ENCODE results near the gene LRRC32. TPM values are rescaled to one million over a fixed set of nuclear protein-coding genes. Genes with fewer than 3 reads are reported as not detected.

The LRRC32 gene
- polyA plus RNA-seq, 2 of the 4 experiments (the other 2 are of a cell fraction) = 0.25 to 0.62 TPM

DNA sequence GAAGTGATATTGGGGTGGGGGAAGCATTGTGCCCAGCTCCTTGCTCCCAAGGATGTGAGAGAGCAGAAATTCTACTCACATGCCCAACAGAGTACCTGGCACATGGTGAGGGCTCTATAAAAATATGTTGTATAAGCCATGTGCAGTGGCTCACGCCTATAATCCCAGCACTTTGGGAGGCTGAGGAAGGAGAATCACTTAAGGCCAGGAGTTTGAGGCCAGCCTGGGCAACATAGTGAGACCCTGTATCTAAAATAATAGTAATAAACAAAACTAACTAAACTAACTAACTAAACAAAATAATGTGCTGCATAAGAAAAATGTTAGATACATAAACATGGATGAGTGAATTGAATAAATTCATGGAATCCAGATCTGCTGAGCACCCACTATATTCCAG is 33.2 kb upstream of the LRRC32 start:
- CTCF ChIA-PET = interaction anchor here (2.0 to 3.8 kb wide), 3 partner anchors 13 to 23 kb away, joined by 8 to 25 read pairs (median 12); no protein-coding TSS in a partner anchor
- peak overlapping the region in 1 of 2 experiments; percentile 58; a peak in 3 of 6 replicates for H3K27ac ChIP-seq
- 0 out of 3 replicates have a peak, but pooled peaks cover 8% of the 10 kb centered on the region for H3K9me3 ChIP-seq
- WGBS (ENCODE audit: missing lambda C conversion rate) = 73% methylated on average over 1 of the region's 1 CpG
- DNase-seq (ENCODE audit: low read depth in 1 of 2, low spot score in 1 of 2) = no peak
- peaks cover 36% of the 10 kb centered on the region for H3K4me1 ChIP-seq
- FAIRE-seq = no peak
- TF ChIP-seq MYC (IDR thresholded peaks at IDR 0.05; ENCODE audit: borderline replicate concordance, low read length) (no peak), KDM1A (IDR thresholded peaks at IDR 0.05; ENCODE audit: low read depth) (no peak), EHF (CRISPR knock-in tag; IDR thresholded peaks at IDR 0.05) (no peak), MAZ (IDR thresholded peaks at IDR 0.05; ENCODE audit: borderline replicate concordance, low read depth, low read length) (no peak), HOXA7 (CRISPR knock-in tag; IDR thresholded peaks at IDR 0.05) (no peak), RAD21 (conservative IDR thresholded peaks at IDR 0.05 in 1 of 2, IDR thresholded peaks at IDR 0.05 in 1 of 2) (no peak), CHD2 (IDR thresholded peaks at IDR 0.05; ENCODE audit: low read length, partially characterized antibody) (no peak), EP300 (IDR thresholded peaks at IDR 0.05) (no peak), GATA3 (IDR thresholded peaks at IDR 0.05; ENCODE audit: borderline replicate concordance) (no peak), POLR2AphosphoS2 (conservative IDR thresholded peaks at IDR 0.05; ENCODE audit: low read length) (no peak), CHD4 (IDR thresholded peaks at IDR 0.05; ENCODE audit: borderline replicate concordance) (no peak), HOXB13 (CRISPR knock-in tag; IDR thresholded peaks at IDR 0.05; ENCODE audit: low read depth) (no peak)
- POLR2A ChIA-PET = no interaction called here
- no peak overlapping the region for H3K4me2 ChIP-seq
- ATAC-seq = no peak
- no peak overlapping the region for H3K4me3 ChIP-seq

DNA sequence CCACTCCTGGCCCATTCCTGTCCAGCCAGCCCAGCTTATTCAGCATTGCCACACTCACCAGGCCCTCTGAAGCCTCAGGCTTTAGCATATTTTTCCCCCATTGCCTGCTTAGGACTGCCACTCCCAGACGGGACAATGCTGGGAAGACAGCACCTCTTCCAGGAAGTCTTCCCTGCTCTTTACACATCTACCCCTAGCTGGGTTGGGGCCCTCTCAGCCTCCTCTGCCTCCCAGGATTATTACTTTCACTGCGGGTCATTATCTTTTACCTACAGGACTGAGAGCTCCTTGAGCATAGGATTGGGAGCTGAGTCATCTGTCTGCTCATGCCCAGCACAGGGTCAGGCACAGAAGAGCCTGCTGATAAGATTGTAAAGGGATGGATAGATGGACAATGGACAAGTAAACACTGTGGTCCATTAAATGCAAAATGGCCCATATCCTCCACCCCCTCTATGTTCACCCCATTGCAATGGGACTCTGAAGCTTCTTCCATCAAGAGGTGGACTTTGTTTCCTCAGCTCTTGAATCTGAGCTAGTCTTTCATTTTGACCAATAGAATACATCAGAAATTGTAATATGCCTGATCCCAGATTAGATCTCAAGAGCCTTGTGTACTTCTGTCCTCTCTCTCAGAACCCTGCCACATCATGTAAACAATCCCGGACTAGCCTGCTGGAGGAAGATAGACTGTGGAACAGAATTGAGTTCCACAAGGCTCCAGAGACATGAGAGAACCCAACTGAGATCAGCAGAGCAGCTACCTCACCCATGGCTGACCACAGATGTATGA is 32.0 kb upstream of the LRRC32 start:
- Histone ChIP-seq H3K27ac (peak overlapping the region; percentile 76 to 89), H3K4me3 (no peak overlapping the region), H3K9me3 (0 out of 3 replicates have a peak, but pooled peaks cover 8% of the 10 kb centered on the region), H3K4me1 (peaks cover 36% of the 10 kb centered on the region), H3K4me2 (peak overlapping the region; percentile 62; the same call in 2 of the 3 replicates)
- WGBS (ENCODE audit: missing lambda C conversion rate) = 75% methylated on average over 3 of the region's 3 CpGs
- DNase-seq (ENCODE audit: low read depth in 1 of 2, low spot score in 1 of 2) = no peak
- ChIA-PET POLR2A (no interaction called here), CTCF (interaction anchor here (1.1 to 3.8 kb wide), 7 partner anchors 9 to 218 kb away, joined by 3 to 25 read pairs (median 5); no protein-coding TSS in a partner anchor)
- ATAC-seq = no peak
- FAIRE-seq = no peak
- TF ChIP-seq NFE2L2 (conservative IDR thresholded peaks at IDR 0.05; ENCODE audit: low read length) = no peak
- TF ChIP-seq NR3C1 (IDR thresholded peaks at IDR 0.05) = no peak
- TF ChIP-seq, protein P1, sequence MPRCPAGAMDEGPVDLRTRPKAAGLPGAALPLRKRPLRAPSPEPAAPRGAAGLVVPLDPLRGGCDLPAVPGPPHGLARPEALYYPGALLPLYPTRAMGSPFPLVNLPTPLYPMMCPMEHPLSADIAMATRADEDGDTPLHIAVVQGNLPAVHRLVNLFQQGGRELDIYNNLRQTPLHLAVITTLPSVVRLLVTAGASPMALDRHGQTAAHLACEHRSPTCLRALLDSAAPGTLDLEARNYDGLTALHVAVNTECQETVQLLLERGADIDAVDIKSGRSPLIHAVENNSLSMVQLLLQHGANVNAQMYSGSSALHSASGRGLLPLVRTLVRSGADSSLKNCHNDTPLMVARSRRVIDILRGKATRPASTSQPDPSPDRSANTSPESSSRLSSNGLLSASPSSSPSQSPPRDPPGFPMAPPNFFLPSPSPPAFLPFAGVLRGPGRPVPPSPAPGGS (IDR thresholded peaks at IDR 0.05) = no peak
- peak; percentile 31 for TF ChIP-seq ZFP36 (IDR thresholded peaks at IDR 0.05; ENCODE audit: borderline replicate concordance, partially characterized antibody)
- no peak for TF ChIP-seq EP300 (IDR thresholded peaks at IDR 0.05)

DNA sequence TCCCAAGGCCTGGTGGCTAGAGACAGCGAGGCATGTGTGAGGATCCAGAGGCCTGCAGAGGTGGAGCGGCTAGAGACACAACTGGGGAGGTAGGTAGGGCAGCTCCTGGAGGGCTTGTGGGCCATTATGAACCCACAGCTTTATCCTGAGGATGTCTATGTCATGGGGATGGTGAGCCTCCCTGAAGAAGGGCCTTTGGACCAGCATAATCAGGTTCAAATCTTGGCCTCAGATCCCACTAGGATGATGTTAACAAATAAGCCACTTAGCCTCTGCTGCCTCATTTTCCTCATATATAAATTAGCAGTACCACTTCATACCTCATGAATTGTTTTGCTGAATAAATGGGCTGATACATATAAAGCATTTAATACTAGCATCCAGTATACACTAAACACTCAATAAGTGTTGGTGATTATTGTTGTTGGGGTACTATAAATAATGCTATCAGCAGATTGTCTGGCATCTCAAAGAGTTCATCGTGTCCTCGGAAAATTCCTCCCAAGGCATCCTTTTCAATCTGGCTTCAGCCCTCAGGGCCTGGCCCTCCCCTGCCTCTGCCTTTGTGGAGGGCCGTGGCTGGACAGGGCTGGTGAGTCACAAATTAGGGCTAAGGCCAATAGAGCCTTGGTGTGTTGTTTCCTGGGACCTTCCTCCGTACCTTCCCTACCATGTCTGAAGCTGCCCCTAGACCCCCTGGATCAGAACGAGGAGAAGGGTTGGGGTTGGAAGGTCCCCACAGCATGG is 30.9 kb upstream of the LRRC32 start:
- DNase-seq (ENCODE audit: low read depth in 1 of 2, low spot score in 1 of 2) = no peak
- ChIA-PET POLR2A (no interaction called here), CTCF (interaction anchor here (1.1 to 3.8 kb wide), 6 partner anchors 10 to 219 kb away, joined by 3 to 25 read pairs (median 4); no protein-coding TSS in a partner anchor)
- WGBS (ENCODE audit: missing lambda C conversion rate) = 58% methylated on average over 7 of the region's 7 CpGs
- Histone ChIP-seq H3K4me1 (peaks cover 36% of the 10 kb centered on the region), H3K4me2 (peak overlapping the region; percentile 62), H3K9me3 (0 out of 3 replicates have a peak, but pooled peaks cover 8% of the 10 kb centered on the region), H3K4me3 (no peak overlapping the region), H3K27ac (peak overlapping the region; percentile 76 to 89)
- ATAC-seq = peak in 1 of 2 experiments; percentile 51; a peak in 3 of 6 replicates
- TF ChIP-seq, protein P1 (IDR thresholded peaks at IDR 0.05) = no peak
- TF ChIP-seq, protein P2, sequence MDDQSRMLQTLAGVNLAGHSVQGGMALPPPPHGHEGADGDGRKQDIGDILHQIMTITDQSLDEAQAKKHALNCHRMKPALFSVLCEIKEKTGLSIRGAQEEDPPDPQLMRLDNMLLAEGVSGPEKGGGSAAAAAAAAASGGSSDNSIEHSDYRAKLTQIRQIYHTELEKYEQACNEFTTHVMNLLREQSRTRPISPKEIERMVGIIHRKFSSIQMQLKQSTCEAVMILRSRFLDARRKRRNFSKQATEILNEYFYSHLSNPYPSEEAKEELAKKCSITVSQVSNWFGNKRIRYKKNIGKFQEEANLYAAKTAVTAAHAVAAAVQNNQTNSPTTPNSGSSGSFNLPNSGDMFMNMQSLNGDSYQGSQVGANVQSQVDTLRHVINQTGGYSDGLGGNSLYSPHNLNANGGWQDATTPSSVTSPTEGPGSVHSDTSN (IDR thresholded peaks at IDR 0.05) = no peak
- TF ChIP-seq FOXS1 (CRISPR knock-in tag; IDR thresholded peaks at IDR 0.05) = no peak
- TF ChIP-seq ZSCAN20 (CRISPR knock-in tag; IDR thresholded peaks at IDR 0.05) = no peak
- no peak for TF ChIP-seq CBX8 (IDR thresholded peaks at IDR 0.05)
- no peak for TF ChIP-seq NPAS2 (CRISPR knock-in tag; IDR thresholded peaks at IDR 0.05; ENCODE audit: borderline replicate concordance)
- TF ChIP-seq, protein P3, sequence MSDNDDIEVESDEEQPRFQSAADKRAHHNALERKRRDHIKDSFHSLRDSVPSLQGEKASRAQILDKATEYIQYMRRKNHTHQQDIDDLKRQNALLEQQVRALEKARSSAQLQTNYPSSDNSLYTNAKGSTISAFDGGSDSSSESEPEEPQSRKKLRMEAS (IDR thresholded peaks at IDR 0.05) = no peak
- no peak for TF ChIP-seq CHD2 (IDR thresholded peaks at IDR 0.05; ENCODE audit: low read length, partially characterized antibody)
- no peak for TF ChIP-seq ZNF302 (CRISPR knock-in tag; IDR thresholded peaks at IDR 0.05)
- TF ChIP-seq, protein P4, sequence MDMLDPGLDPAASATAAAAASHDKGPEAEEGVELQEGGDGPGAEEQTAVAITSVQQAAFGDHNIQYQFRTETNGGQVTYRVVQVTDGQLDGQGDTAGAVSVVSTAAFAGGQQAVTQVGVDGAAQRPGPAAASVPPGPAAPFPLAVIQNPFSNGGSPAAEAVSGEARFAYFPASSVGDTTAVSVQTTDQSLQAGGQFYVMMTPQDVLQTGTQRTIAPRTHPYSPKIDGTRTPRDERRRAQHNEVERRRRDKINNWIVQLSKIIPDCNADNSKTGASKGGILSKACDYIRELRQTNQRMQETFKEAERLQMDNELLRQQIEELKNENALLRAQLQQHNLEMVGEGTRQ (IDR thresholded peaks at IDR 0.05) = no peak
- TF ChIP-seq HOXB5 (CRISPR knock-in tag; IDR thresholded peaks at IDR 0.05) = no peak
- no peak for TF ChIP-seq ZFP36 (IDR thresholded peaks at IDR 0.05; ENCODE audit: borderline replicate concordance, partially characterized antibody)
- no peak for FAIRE-seq

Measured in A549 (cell line).